Measurements from ENCODE around the gene HELZ. TPM values are rescaled to one million over a fixed set of nuclear protein-coding genes. Genes with fewer than 3 reads are reported as not detected.

The HELZ gene
- total RNA-seq, 4 donors from 2014 or later = 14.7 to 122 (median 45.9) TPM

GRCh38 chr17:67246403-67246652 lies 1.3 kb upstream of the HELZ start:
- no peaks in the 10 kb centered on the region for H3K27me3 ChIP-seq
- H3K4me1 ChIP-seq = no peaks in the 10 kb centered on the region
- intact Hi-C loops (cut with DNase I; ENCODE audit: low total_unique reads) = no loop called here
- no peak for DNase-seq
- H3K4me3 ChIP-seq = peak overlapping the region; percentile 83 to 88
- no peaks in the 10 kb centered on the region for H3K9me3 ChIP-seq
- TF ChIP-seq CTCF (IDR thresholded peaks at IDR 0.05) (no peak), POLR2A (IDR thresholded peaks at IDR 0.05) (no peak)
- H3K27ac ChIP-seq = peak overlapping the region in 1 of 2 donors; percentile 89
- no peaks in the 10 kb centered on the region for H3K36me3 ChIP-seq

GRCh38 chr17:67245694-67246402 lies 852 bp upstream of the HELZ start:
- H3K27ac ChIP-seq = peak overlapping the region; percentile 84 to 89
- H3K4me3 ChIP-seq = peak overlapping the region; percentile 83 to 88
- intact Hi-C loops (cut with DNase I; ENCODE audit: low total_unique reads) = no loop called here
- H3K9me3 ChIP-seq = no peaks in the 10 kb centered on the region
- no peaks in the 10 kb centered on the region for H3K27me3 ChIP-seq
- no peak for DNase-seq
- TF ChIP-seq POLR2A (IDR thresholded peaks at IDR 0.05) (no peak), CTCF (IDR thresholded peaks at IDR 0.05) (peak in 1 of 4 experiments; percentile 6)
- no peaks in the 10 kb centered on the region for H3K4me1 ChIP-seq
- H3K36me3 ChIP-seq = no peaks in the 10 kb centered on the region

- peak in 1 of 2 donors; percentile 19 for DNase-seq
- Histone ChIP-seq H3K4me3 (peak overlapping the region; percentile 83 to 88), H3K4me1 (peaks cover 0 to 7% of the 10 kb centered on the region in 2 donors), H3K27ac (peak overlapping the region; percentile 84 to 89), H3K9me3 (no peaks in the 10 kb centered on the region), H3K27me3 (no peaks in the 10 kb centered on the region), H3K36me3 (no peaks in the 10 kb centered on the region)
- intact Hi-C loops (cut with DNase I; ENCODE audit: low total_unique reads) = no loop called here
- no peak for TF ChIP-seq CTCF (IDR thresholded peaks at IDR 0.05)
- no peak for TF ChIP-seq POLR2A (IDR thresholded peaks at IDR 0.05)
Observed at GRCh38 chr17:67244431-67245072, 444 bp downstream of the HELZ start.

- intact Hi-C loops (cut with DNase I; ENCODE audit: low total_unique reads) = no loop called here
- H3K27ac ChIP-seq = no peak overlapping the region
- no peak overlapping the region for H3K4me3 ChIP-seq
- peaks cover 0 to 9% of the 10 kb centered on the region in 2 donors for H3K4me1 ChIP-seq
- no peak for DNase-seq
- H3K36me3 ChIP-seq = no peaks in the 10 kb centered on the region
- no peak for TF ChIP-seq CTCF (IDR thresholded peaks at IDR 0.05)
- no peak for TF ChIP-seq POLR2A (IDR thresholded peaks at IDR 0.05)
- H3K9me3 ChIP-seq = no peaks in the 10 kb centered on the region
- H3K27me3 ChIP-seq = no peaks in the 10 kb centered on the region
Observed at GRCh38 chr17:67243284-67243683, 1.7 kb downstream of the HELZ start.

GRCh38 chr17:67241719-67242341 lies 3.2 kb downstream of the HELZ start:
- H3K9me3 ChIP-seq = no peaks in the 10 kb centered on the region
- intact Hi-C loops (cut with DNase I; ENCODE audit: low total_unique reads) = no loop called here
- H3K36me3 ChIP-seq = no peaks in the 10 kb centered on the region
- no peak overlapping the region for H3K27ac ChIP-seq
- no peaks in the 10 kb centered on the region for H3K27me3 ChIP-seq
- H3K4me1 ChIP-seq = peaks cover 0 to 9% of the 10 kb centered on the region in 2 donors
- no peak overlapping the region for H3K4me3 ChIP-seq
- no peak for TF ChIP-seq POLR2A (IDR thresholded peaks at IDR 0.05)
- no peak for TF ChIP-seq CTCF (IDR thresholded peaks at IDR 0.05)
- no peak for DNase-seq
